K562 treated with DMSO at 1 percent for 24 hours (cell line): ENCODE results near the gene PHC3. TPM values are rescaled to one million over a fixed set of nuclear protein-coding genes. Genes with fewer than 3 reads are reported as not detected.

Experiments
- total RNA-seq: library from RNA; unstranded; fragments of 300-600 nt; gene quantifications from 2 replicates; pipeline ENCODE4 v1.2.3, GENCODE V29; 2022; ENCODE audit warnings: low read depth; ENCODE audit not compliant: insufficient read depth

PHC3 gene
- 12.8 and 12.9 TPM in 2 replicates for total RNA-seq

GRCh38 chr3:170180908-170181885 lies at the start of gene PHC3:
PHC3 (minus strand) TSS chr3:170181733; CDS start chr3:170181715, 18 bp downstream.

GRCh38 chr3:170221924-170222646 lies 40.6 kb upstream of the PHC3 start, which contains the start of gene PRKCI:
PRKCI (plus strand) TSS chr3:170222424; CDS start chr3:170222670, 246 bp downstream.

Other genes starting within 250 kb of the PHC3 start
- 31.5 and 37.1 TPM in 2 replicates for gene SEC62, start 214.9 kb downstream of the PHC3 start, total RNA-seq
- gene GPR160, start 143.7 kb downstream of the PHC3 start, total RNA-seq: 7.6 and 10.0 TPM in 2 replicates
- 12.2 and 14.9 TPM in 2 replicates for gene PRKCI, start 40.7 kb upstream of the PHC3 start, total RNA-seq
- 21.5 and 27.3 TPM in 2 replicates for gene SKIL, start 176.0 kb upstream of the PHC3 start, total RNA-seq
- gene CLDN11, start 237.1 kb upstream of the PHC3 start, total RNA-seq: 0.21 TPM in 1 of 2 replicates, not detected in the other